ENCODE results near the gene TMA7B.

TMA7B gene

DNA sequence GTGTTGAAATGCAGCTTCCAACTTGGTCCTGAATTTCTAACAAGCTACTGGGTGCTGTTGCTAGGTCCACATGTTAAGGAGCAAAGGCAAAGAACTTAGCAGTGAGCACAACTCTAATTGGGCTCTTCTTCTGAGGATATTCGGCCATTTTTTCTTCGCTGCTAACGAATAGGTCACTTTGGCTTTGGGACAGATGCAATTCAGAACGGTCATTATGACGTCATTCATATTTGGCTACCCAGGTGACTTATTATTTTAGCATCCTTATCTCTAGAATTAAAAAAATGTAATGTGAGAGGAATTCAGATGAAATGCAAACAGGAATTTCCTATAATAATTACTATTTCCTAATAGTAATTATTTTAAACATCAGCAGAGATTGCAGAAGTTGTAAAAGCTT, 13.9 kb downstream of the TMA7B start:
- no peak for TF ChIP-seq TAF1 (IDR thresholded peaks at IDR 0.05; ENCODE audit: borderline replicate concordance, low read depth, low read length)
- no peak for TF ChIP-seq POLR2AphosphoS5 (IDR thresholded peaks at IDR 0.05; ENCODE audit: low read depth, low read length)
- no peak for TF ChIP-seq POLR2A (IDR thresholded peaks at IDR 0.05; ENCODE audit: low read depth, low read length)
- DNase-seq (ENCODE audit: insufficient read length) (no peak), FAIRE-seq (no peak)

DNA sequence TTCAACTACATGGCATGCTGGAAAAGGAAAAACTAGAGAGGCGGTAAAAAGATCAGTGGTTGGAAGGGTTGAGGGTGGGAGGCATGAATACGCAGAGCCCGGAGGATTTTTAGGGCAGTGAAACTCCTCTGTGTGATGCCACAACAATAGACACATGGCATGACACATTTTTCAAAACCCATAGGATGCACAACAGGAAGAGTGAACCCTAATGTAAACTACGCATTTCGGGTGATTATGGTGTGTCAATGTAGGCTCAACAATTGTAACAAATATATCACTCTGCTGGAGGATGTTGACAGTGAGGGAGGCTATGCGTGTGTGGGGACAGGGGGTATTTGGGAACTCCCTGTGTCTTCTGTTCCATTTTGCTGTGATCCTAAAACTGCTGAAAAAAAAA, 18.9 kb downstream of the TMA7B start:
- no peak for FAIRE-seq
- TF ChIP-seq TAF1 (IDR thresholded peaks at IDR 0.05; ENCODE audit: borderline replicate concordance, low read depth, low read length) = no peak
- TF ChIP-seq POLR2A (IDR thresholded peaks at IDR 0.05; ENCODE audit: low read depth, low read length) = no peak
- no peak for TF ChIP-seq POLR2AphosphoS5 (IDR thresholded peaks at IDR 0.05; ENCODE audit: low read depth, low read length)
- no peak for DNase-seq (ENCODE audit: insufficient read length)

- TF ChIP-seq POLR2A (IDR thresholded peaks at IDR 0.05; ENCODE audit: low read depth, low read length) = no peak
- TF ChIP-seq TAF1 (IDR thresholded peaks at IDR 0.05; ENCODE audit: borderline replicate concordance, low read depth, low read length) = no peak
- no peak for TF ChIP-seq POLR2AphosphoS5 (IDR thresholded peaks at IDR 0.05; ENCODE audit: low read depth, low read length)
- DNase-seq (ENCODE audit: insufficient read length) = no peak
- no peak for FAIRE-seq
Observed at GRCh38 chr22:39979458-39979857, 19.3 kb downstream of the TMA7B start.

GRCh38 chr22:39980596-39980995, 20.4 kb downstream of the TMA7B start:
- DNase-seq (ENCODE audit: insufficient read length) (no peak), FAIRE-seq (no peak)
- TF ChIP-seq POLR2AphosphoS5 (IDR thresholded peaks at IDR 0.05; ENCODE audit: low read depth, low read length) = no peak
- TF ChIP-seq TAF1 (IDR thresholded peaks at IDR 0.05; ENCODE audit: borderline replicate concordance, low read depth, low read length) = no peak

DNA sequence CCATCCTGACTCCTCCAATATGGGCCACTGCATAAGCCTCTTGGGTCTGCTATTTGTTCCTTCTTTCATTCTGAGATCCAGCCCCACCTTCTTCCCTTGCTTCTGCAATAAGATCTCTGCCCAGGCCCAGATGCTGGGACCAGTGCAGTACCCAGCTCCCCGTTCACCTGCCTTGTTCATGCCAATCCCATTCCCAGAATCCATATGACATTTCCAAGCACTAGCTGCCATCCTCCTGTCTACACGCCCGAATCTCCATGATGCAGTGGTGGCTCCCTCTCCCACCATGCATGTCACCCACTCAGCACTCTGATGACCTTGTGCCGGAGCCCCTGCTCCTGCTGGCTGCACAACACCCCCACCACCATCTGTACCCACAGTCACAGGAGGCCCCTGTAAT, 23.1 kb downstream of the TMA7B start:
- DNase-seq (ENCODE audit: insufficient read length) = no peak
- TF ChIP-seq POLR2A (IDR thresholded peaks at IDR 0.05; ENCODE audit: low read depth, low read length) = no peak
- no peak for TF ChIP-seq POLR2AphosphoS5 (IDR thresholded peaks at IDR 0.05; ENCODE audit: low read depth, low read length)
- no peak for TF ChIP-seq TAF1 (IDR thresholded peaks at IDR 0.05; ENCODE audit: borderline replicate concordance, low read depth, low read length)
- FAIRE-seq = no peak

- TF ChIP-seq POLR2A (IDR thresholded peaks at IDR 0.05; ENCODE audit: low read depth, low read length) = no peak
- DNase-seq (ENCODE audit: insufficient read length) (no peak), FAIRE-seq (no peak)
Observed at GRCh38 chr22:39984006-39984405, 23.8 kb downstream of the TMA7B start.

- FAIRE-seq (no peak), DNase-seq (ENCODE audit: insufficient read length) (no peak)
- no peak for TF ChIP-seq TAF1 (IDR thresholded peaks at IDR 0.05; ENCODE audit: borderline replicate concordance, low read depth, low read length)
- no peak for TF ChIP-seq POLR2A (IDR thresholded peaks at IDR 0.05; ENCODE audit: low read depth, low read length)
Observed at GRCh38 chr22:39984746-39985145, 24.5 kb downstream of the TMA7B start.

- FAIRE-seq = no peak
Observed at GRCh38 chr22:39985383-39986035, 25.3 kb downstream of the TMA7B start.

DNA sequence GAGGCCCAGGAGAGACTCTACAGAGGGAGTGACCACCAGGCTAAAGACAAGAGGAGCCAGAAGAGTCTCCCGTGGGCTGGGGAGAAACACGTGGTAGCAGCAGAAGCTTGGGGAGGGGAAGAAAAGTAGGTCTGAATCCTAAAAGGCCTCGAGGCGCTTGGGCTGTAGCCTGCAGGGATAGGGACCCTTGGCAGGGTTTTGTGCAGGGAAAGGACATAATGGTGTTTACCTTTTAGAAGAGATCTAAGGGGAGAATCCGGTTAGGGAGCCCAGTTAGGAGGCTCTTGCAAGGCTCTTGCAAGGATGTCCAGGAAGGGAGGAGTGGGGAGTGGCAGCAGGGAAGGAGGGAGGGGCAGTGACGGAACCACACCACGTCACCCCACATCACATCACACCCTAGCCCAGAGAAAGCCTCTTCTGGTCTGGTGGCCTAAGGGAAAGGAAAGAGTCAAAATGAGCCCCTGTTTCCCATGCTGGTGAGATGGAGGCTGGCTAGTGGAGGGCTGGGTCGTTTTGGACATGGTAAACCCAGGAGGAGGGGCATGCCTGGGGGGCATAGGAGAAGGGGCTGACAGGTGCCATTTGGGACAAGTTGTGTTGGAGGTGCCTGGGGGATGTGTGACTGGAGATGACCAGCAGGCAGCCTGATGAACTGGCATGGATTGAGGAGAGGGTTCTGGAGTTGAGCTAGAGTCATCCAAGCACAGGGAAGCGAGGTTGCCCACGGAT, 28.4 kb downstream of the TMA7B start:
- DNase-seq (ENCODE audit: insufficient read length) = no peak
- no peak for FAIRE-seq
- TF ChIP-seq POLR2AphosphoS5 (IDR thresholded peaks at IDR 0.05; ENCODE audit: low read depth, low read length) (no peak), POLR2A (IDR thresholded peaks at IDR 0.05; ENCODE audit: low read depth, low read length) (no peak), TAF1 (IDR thresholded peaks at IDR 0.05; ENCODE audit: borderline replicate concordance, low read depth, low read length) (no peak)

More at GRCh38 chr22:39985383-39986035, 25.3 kb downstream of the TMA7B start:
- no peak for DNase-seq (ENCODE audit: insufficient read length)
- TF ChIP-seq POLR2AphosphoS5 (IDR thresholded peaks at IDR 0.05; ENCODE audit: low read depth, low read length) = no peak
- no peak for TF ChIP-seq POLR2A (IDR thresholded peaks at IDR 0.05; ENCODE audit: low read depth, low read length)
- no peak for TF ChIP-seq TAF1 (IDR thresholded peaks at IDR 0.05; ENCODE audit: borderline replicate concordance, low read depth, low read length)

DNA sequence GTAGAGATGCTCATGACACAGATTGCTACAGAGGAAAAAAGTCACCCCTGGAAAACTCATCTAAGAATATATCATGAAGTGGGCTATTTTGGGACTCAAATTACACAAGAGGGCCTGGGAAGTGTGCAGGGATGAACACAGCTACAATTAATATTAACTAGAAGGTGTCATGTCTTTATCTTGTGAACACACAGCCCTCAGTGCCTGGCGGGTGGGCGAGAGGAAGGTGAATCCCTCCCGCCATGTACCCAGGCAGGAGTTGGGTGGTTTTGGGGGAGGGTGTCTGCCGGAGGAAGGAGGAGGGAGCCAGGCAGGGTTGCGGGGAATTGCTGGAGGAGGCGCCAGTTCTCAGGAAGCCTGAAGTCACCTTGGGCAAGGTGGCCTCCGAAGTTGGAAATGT, 29.4 kb downstream of the TMA7B start:
- DNase-seq (ENCODE audit: insufficient read length) (no peak), FAIRE-seq (no peak)
- no peak for TF ChIP-seq POLR2AphosphoS5 (IDR thresholded peaks at IDR 0.05; ENCODE audit: low read depth, low read length)
- no peak for TF ChIP-seq POLR2A (IDR thresholded peaks at IDR 0.05; ENCODE audit: low read depth, low read length)
- TF ChIP-seq TAF1 (IDR thresholded peaks at IDR 0.05; ENCODE audit: borderline replicate concordance, low read depth, low read length) = no peak

GRCh38 chr22:39990686-39991085, 30.5 kb downstream of the TMA7B start:
- FAIRE-seq (no peak), DNase-seq (ENCODE audit: insufficient read length) (no peak)
- TF ChIP-seq POLR2A (IDR thresholded peaks at IDR 0.05; ENCODE audit: low read depth, low read length) (no peak), POLR2AphosphoS5 (IDR thresholded peaks at IDR 0.05; ENCODE audit: low read depth, low read length) (no peak)

GRCh38 chr22:39991159-39991860, 31.1 kb downstream of the TMA7B start:
- DNase-seq (ENCODE audit: insufficient read length) (no peak), FAIRE-seq (no peak)
- TF ChIP-seq POLR2AphosphoS5 (IDR thresholded peaks at IDR 0.05; ENCODE audit: low read depth, low read length) = no peak
- TF ChIP-seq TAF1 (IDR thresholded peaks at IDR 0.05; ENCODE audit: borderline replicate concordance, low read depth, low read length) = no peak
- no peak for TF ChIP-seq POLR2A (IDR thresholded peaks at IDR 0.05; ENCODE audit: low read depth, low read length)

All from GM12892 (cell line).